Lung (tissue), 12 donors: ENCODE data around the gene SLC25A21. TPM values are rescaled to one million over a fixed set of nuclear protein-coding genes. Genes with fewer than 3 reads are reported as not detected.

Experiments
- ATAC-seq: fragments of 200-7000 bp; cut with Tn5 transposase; one replicate; pipeline ENCODE4 v1.9.1; 2020; ENCODE audit warnings: moderate number of reproducible peaks; ENCODE audit not compliant: insufficient read depth, low FRiP score
- DNase-seq, 3 donors: peaks; one replicate each; pipeline ENCODE4 v3.0.0-alpha.2; 2013 to 2017
- H3K27ac ChIP-seq, 2 donors: one replicate each; pipeline ENCODE4 v1.5.1; 2013; ENCODE audit warnings: mild to moderate bottlenecking in 2 of 2, moderate library complexity in 2 of 2, control low read depth in 1 of 2, inconsistent platforms in 1 of 2, low read depth in 1 of 2, low read length in 1 of 2
- H3K27me3 ChIP-seq, 3 donors: one replicate each; pipeline ENCODE4 v1.5.1; 2013; ENCODE audit warnings: low read length in 2 of 3; ENCODE audit not compliant: control insufficient read depth in 3 of 3, insufficient read depth in 3 of 3
- H3K36me3 ChIP-seq, 4 donors: one replicate each; pipeline ENCODE4 v1.5.1; 2013; ENCODE audit warnings: low read length in 4 of 4, mild to moderate bottlenecking in 1 of 4, moderate library complexity in 1 of 4; ENCODE audit not compliant: control insufficient read depth in 4 of 4, insufficient read depth in 4 of 4
- H3K4me1 ChIP-seq, 5 donors: one replicate each; pipeline ENCODE4 v1.5.1; 2013; ENCODE audit warnings: low read length in 5 of 5, mild to moderate bottlenecking in 2 of 5, moderate library complexity in 1 of 5; ENCODE audit not compliant: control insufficient read depth in 5 of 5, insufficient read depth in 5 of 5
- H3K4me3 ChIP-seq: one replicate; pipeline ENCODE4 v1.5.1; 2013; ENCODE audit warnings: mild to moderate bottlenecking, control low read depth, moderate library complexity
- H3K9ac ChIP-seq, 2 donors: one replicate each; pipeline ENCODE4 v1.5.1; 2013; ENCODE audit warnings: low read length in 2 of 2, control low read depth in 1 of 2; ENCODE audit not compliant: insufficient read depth in 1 of 2
- H3K9me3 ChIP-seq, 4 donors: one replicate each; pipeline ENCODE4 v1.5.1; 2013; ENCODE audit warnings: low read length in 3 of 4, mild to moderate bottlenecking in 1 of 4, moderate library complexity in 1 of 4; ENCODE audit not compliant: control insufficient read depth in 4 of 4, insufficient read depth in 3 of 4
- WGBS, 2 donors: extraction: QIAGEN DNeasy Blood & Tissue Kit; methylation state at CpG; one replicate each; pipeline ENCODE4 v1.1.7; 2013; 5-methylcytosine and 5-hydroxymethylcytosine counted together
- polyA plus RNA-seq, 2 donors: library from polyadenylated mRNA; stranded (reverse); fragments of 200-250 nt; gene quantifications; one replicate each; pipeline ENCODE4 v1.2.1, GENCODE V29; 2013
- total RNA-seq, 2 donors: library from RNA; depleted of rRNA in 1 of 2; stranded (reverse); fragments of >200 nt in 1 of 2; gene quantifications; one replicate each; pipeline ENCODE4 v1.2.1, GENCODE V29; 2014 to 2021
- TF ChIP-seq, protein P1 (sequence below): IDR thresholded peaks from 2 replicates; pipeline ENCODE4 v1.5.1; 2012; ENCODE audit warnings: mild to moderate bottlenecking; ENCODE audit errors: control extremely low read depth, extremely low read depth
- donor health status: control.
- donor health status: control.
- donor health status: Bipolar disorder and iron deficiency.
- donor health status: healthy.
- donor health status: DM: yes; HTN: yes; CAD: no.

The SLC25A21 gene
- total and polyA plus RNA-seq, 4 donors = 0.23 to 2.6 (median 0.42) TPM

DNA sequence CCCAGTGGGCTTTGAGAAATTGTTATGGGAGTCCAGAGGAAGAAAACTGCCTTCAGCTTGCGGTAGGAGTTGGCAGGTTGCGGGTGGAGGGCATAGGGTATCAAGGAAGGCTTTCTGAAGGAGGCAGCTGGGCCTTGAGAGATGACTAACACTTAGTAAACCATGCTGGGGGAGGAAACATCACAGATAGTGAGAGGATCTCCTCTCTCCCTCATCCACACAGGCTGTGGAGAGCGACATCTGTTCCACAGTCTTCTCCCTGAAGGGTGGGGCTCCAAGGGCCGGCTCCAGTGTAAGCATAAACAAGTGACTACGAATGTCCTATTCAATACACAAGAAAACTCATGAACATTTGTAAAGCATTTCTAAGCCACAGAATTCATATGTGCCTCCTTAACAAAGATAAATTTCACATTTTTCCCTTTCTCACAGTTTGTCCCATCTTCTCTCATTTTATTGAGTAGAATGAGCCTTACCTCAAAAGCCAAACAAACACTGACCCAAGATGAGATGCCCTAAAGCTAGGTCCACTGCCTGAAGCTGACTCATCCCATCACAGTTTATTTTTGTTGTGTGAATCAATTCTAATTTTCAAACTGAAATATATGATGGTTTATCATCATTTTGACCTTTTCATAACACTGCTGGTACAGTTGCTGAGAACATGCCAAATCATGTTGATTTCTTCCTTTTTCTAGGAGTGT, 227.9 kb downstream of the SLC25A21 start:
- H3K4me1 ChIP-seq = no peaks in the 10 kb centered on the region
- peaks cover 0 to 28% (median 9%) of the 10 kb centered on the region in 3 donors for H3K27me3 ChIP-seq
- no peaks in the 10 kb centered on the region for H3K9me3 ChIP-seq
- H3K36me3 ChIP-seq = no peaks in the 10 kb centered on the region
- DNase-seq = no peak
- no peak overlapping the region for H3K9ac ChIP-seq
- no peak overlapping the region for H3K27ac ChIP-seq
- 87 to 88% methylated on average over 5 of the region's 5 CpGs for WGBS, 2 donors
- no peak for ATAC-seq
- H3K4me3 ChIP-seq = no peak overlapping the region
- TF ChIP-seq, protein P1, sequence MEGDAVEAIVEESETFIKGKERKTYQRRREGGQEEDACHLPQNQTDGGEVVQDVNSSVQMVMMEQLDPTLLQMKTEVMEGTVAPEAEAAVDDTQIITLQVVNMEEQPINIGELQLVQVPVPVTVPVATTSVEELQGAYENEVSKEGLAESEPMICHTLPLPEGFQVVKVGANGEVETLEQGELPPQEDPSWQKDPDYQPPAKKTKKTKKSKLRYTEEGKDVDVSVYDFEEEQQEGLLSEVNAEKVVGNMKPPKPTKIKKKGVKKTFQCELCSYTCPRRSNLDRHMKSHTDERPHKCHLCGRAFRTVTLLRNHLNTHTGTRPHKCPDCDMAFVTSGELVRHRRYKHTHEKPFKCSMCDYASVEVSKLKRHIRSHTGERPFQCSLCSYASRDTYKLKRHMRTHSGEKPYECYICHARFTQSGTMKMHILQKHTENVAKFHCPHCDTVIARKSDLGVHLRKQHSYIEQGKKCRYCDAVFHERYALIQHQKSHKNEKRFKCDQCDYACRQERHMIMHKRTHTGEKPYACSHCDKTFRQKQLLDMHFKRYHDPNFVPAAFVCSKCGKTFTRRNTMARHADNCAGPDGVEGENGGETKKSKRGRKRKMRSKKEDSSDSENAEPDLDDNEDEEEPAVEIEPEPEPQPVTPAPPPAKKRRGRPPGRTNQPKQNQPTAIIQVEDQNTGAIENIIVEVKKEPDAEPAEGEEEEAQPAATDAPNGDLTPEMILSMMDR = no peak

DNA sequence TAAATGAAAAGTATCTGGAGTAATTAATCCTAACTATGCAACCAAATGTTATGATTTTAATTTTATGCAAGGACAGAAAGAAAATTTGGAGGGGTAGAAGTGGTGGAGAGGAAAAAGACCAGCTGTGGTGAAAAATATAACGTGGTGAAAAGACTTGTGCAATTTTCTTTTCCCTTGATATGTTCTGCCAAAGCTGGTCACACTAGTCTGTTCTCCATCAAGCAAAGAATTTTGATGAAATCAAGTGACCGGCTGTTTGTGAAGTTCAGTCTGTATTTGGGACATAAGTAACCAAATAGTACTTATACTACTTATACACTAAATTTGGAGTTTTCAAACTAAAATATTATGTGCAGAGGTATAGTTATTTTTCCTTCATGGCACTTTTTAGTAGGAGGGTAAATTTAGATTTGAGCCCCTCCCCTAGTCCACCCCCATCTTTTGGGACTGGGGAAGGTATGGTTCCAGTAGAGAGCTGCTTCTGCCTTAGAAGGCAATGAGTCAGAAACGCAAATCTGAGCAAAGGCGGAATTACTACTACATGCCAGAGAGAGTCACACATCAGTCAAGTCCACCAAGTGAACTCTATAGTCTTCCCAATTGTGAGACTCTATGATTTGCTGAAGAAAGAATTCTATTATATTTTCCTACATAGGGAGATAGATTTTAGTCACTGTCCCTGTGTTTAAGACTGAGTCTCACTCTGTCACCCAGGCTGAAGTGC, 229.7 kb downstream of the SLC25A21 start:
- no peak overlapping the region for H3K4me3 ChIP-seq
- no peak for ATAC-seq
- peaks cover 0 to 38% (median 11%) of the 10 kb centered on the region in 3 donors for H3K27me3 ChIP-seq
- H3K36me3 ChIP-seq = no peaks in the 10 kb centered on the region
- H3K27ac ChIP-seq = no peak overlapping the region
- no peaks in the 10 kb centered on the region for H3K4me1 ChIP-seq
- no peak overlapping the region for H3K9ac ChIP-seq
- 81 to 87% methylated on average over 4 of the region's 4 CpGs for WGBS, 2 donors
- H3K9me3 ChIP-seq = no peaks in the 10 kb centered on the region
- TF ChIP-seq, protein P1 = no peak
- DNase-seq = peak in 1 of 3 donors; percentile 55

DNA sequence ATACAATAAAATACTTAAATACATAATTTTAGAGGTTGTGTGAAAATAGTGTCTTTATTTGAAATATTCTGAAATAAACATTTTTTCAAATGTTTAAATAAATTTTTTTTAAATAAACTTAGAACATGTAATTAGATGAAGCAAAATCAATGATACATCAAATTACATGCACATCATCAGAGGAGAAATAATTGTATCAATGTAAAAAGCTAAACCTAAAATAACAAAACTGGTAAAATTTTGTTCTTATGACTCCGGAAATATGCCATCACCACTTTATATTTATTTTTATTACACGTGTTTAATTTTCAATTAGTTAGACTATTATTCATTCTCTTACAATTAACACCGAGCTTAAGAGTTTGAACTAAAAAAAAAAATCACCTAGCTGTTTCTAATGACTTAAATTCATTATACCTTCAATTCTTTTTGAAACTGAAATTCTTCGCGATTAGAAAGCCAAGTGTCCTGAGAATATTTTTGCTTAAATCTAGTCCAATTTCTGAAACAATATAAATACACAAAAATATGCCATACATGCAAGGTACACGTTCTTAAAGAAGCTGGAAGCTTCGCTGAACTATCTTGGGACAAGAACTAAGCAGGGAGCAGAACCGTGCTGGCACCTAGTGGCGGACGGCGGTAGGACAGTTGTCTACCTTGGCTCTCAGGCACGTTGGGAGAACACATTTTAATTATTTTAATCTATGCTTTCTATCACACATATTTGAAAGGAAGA, 230.5 kb downstream of the SLC25A21 start:
- Histone ChIP-seq H3K36me3 (no peaks in the 10 kb centered on the region), H3K27me3 (peaks cover 0 to 35% (median 16%) of the 10 kb centered on the region in 3 donors), H3K4me1 (no peaks in the 10 kb centered on the region), H3K9ac (no peak overlapping the region), H3K27ac (no peak overlapping the region), H3K4me3 (no peak overlapping the region), H3K9me3 (no peaks in the 10 kb centered on the region)
- DNase-seq (peak; percentile 71 to 79 (median 78)), ATAC-seq (peak; percentile 79)
- WGBS, 2 donors = 11 to 13% methylated on average over 12 of the region's 12 CpGs
- TF ChIP-seq, protein P1 = peak; percentile 72
